ENCODE data around the gene PACRG. TPM values are rescaled to one million over a fixed set of nuclear protein-coding genes. Genes with fewer than 3 reads are reported as not detected.

Gene PACRG
- total RNA-seq, 1 donor from 2014 or later: 1.1 TPM

DNA sequence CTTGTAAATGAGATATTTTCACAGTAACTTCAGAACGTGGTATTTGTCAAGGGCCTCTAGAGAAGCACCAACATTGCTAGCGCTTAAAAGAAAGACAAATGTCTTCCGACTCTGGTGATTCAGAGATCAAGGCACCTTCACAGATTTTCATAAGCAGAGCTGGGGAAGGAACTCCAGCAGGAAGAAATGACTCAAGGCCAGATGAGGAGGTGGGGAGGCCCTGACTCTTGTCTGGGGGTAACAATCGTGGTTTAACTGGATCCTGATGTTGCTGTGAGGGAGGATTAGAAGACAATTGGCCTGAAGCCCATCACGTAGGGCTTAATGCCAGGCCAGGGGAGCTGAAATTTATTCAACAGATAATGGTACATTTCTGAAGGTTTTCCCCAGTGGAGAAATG, 563.8 kb downstream of the PACRG start:
- Mint-ChIP-seq H3K4me3 (ENCODE audit: unreplicated experiment) (no peak overlapping the region), H3K9me3 (ENCODE audit: low read depth) (no peaks in the 10 kb centered on the region), H3K36me3 (ENCODE audit: low read depth) (no peaks in the 10 kb centered on the region), H3K27ac (ENCODE audit: unreplicated experiment) (no peak overlapping the region), H3K4me1 (ENCODE audit: low read depth) (no peaks in the 10 kb centered on the region), H3K27me3 (ENCODE audit: low read depth) (no peaks in the 10 kb centered on the region)
- TF ChIP-seq, protein P1, sequence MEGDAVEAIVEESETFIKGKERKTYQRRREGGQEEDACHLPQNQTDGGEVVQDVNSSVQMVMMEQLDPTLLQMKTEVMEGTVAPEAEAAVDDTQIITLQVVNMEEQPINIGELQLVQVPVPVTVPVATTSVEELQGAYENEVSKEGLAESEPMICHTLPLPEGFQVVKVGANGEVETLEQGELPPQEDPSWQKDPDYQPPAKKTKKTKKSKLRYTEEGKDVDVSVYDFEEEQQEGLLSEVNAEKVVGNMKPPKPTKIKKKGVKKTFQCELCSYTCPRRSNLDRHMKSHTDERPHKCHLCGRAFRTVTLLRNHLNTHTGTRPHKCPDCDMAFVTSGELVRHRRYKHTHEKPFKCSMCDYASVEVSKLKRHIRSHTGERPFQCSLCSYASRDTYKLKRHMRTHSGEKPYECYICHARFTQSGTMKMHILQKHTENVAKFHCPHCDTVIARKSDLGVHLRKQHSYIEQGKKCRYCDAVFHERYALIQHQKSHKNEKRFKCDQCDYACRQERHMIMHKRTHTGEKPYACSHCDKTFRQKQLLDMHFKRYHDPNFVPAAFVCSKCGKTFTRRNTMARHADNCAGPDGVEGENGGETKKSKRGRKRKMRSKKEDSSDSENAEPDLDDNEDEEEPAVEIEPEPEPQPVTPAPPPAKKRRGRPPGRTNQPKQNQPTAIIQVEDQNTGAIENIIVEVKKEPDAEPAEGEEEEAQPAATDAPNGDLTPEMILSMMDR (IDR thresholded peaks at IDR 0.05): no peak
- no peak for DNase-seq (ENCODE audit: low spot score)

- Mint-ChIP-seq H3K4me1 (ENCODE audit: low read depth) (peaks cover 7% of the 10 kb centered on the region), H3K4me3 (ENCODE audit: unreplicated experiment) (no peak overlapping the region), H3K27me3 (ENCODE audit: low read depth) (no peaks in the 10 kb centered on the region), H3K36me3 (ENCODE audit: low read depth) (no peaks in the 10 kb centered on the region), H3K9me3 (ENCODE audit: low read depth) (no peaks in the 10 kb centered on the region), H3K27ac (ENCODE audit: unreplicated experiment) (no peak overlapping the region)
- DNase-seq (ENCODE audit: low spot score): no peak
- TF ChIP-seq, protein P1 (IDR thresholded peaks at IDR 0.05): no peak
Measured at GRCh38 chr6:163293286-163293685, 565.5 kb downstream of the PACRG start.

- Mint-ChIP-seq H3K9me3 (ENCODE audit: low read depth) (no peaks in the 10 kb centered on the region), H3K36me3 (ENCODE audit: low read depth) (no peaks in the 10 kb centered on the region), H3K27me3 (ENCODE audit: low read depth) (no peaks in the 10 kb centered on the region), H3K4me1 (ENCODE audit: low read depth) (peaks cover 7% of the 10 kb centered on the region), H3K27ac (ENCODE audit: unreplicated experiment) (no peak overlapping the region), H3K4me3 (ENCODE audit: unreplicated experiment) (no peak overlapping the region)
- TF ChIP-seq, protein P1 (IDR thresholded peaks at IDR 0.05): no peak
- no peak for DNase-seq (ENCODE audit: low spot score)
Measured at GRCh38 chr6:163294734-163295133, 567.0 kb downstream of the PACRG start.

GRCh38 chr6:163296835-163297519, 569.2 kb downstream of the PACRG start:
- Mint-ChIP-seq H3K27me3 (ENCODE audit: low read depth) (no peaks in the 10 kb centered on the region), H3K9me3 (ENCODE audit: low read depth) (no peaks in the 10 kb centered on the region), H3K36me3 (ENCODE audit: low read depth) (no peaks in the 10 kb centered on the region), H3K4me3 (ENCODE audit: unreplicated experiment) (no peak overlapping the region), H3K4me1 (ENCODE audit: low read depth) (peaks cover 7% of the 10 kb centered on the region), H3K27ac (ENCODE audit: unreplicated experiment) (no peak overlapping the region)
- TF ChIP-seq, protein P1 (IDR thresholded peaks at IDR 0.05): no peak
- no peak for DNase-seq (ENCODE audit: low spot score)

GRCh38 chr6:163298079-163298830, 570.5 kb downstream of the PACRG start:
- Mint-ChIP-seq H3K4me3 (ENCODE audit: unreplicated experiment) (no peak overlapping the region), H3K36me3 (ENCODE audit: low read depth) (no peaks in the 10 kb centered on the region), H3K4me1 (ENCODE audit: low read depth) (peaks cover 7% of the 10 kb centered on the region), H3K9me3 (ENCODE audit: low read depth) (no peaks in the 10 kb centered on the region), H3K27ac (ENCODE audit: unreplicated experiment) (no peak overlapping the region), H3K27me3 (ENCODE audit: low read depth) (no peaks in the 10 kb centered on the region)
- no peak for DNase-seq (ENCODE audit: low spot score)
- TF ChIP-seq, protein P1 (IDR thresholded peaks at IDR 0.05): no peak
